Mesenchymal stem cell (in vitro differentiated cells and primary cell): ENCODE measurements around the gene ANKS1A.
A peak's percentile ranks its signal among the peaks of the same experiment; 100 is the strongest.

Experiments used
- DNase-seq: peaks from one replicate; pipeline ENCODE4 v3.0.0-alpha.2; 2013
- H2AFZ ChIP-seq: one replicate; pipeline ENCODE4 v1.6.1; 2013; ENCODE audit warnings: low read depth, mild to moderate bottlenecking, control low read depth, inconsistent platforms, low read length, moderate library complexity
- H2AK5ac ChIP-seq: 2 replicates; pipeline ENCODE4 v1.6.1; 2013; ENCODE audit warnings: low read length, moderate library complexity, mild to moderate bottlenecking, inconsistent platforms; ENCODE audit not compliant: severe bottlenecking
- H2BK120ac ChIP-seq: one replicate; pipeline ENCODE4 v1.6.1; 2013; ENCODE audit warnings: low read depth, mild to moderate bottlenecking, inconsistent platforms, low read length, moderate library complexity
- H2BK12ac ChIP-seq, 2 experiments: one replicate each; pipeline ENCODE4 v1.6.1; 2013; ENCODE audit warnings: inconsistent platforms in 2 of 2, low read length in 2 of 2, mild to moderate bottlenecking in 2 of 2, moderate library complexity in 2 of 2, control low read depth in 1 of 2
- H2BK15ac ChIP-seq: one replicate; pipeline ENCODE4 v1.6.1; 2013; ENCODE audit warnings: mild to moderate bottlenecking, low read depth, inconsistent platforms; ENCODE audit not compliant: poor library complexity, severe bottlenecking
- H2BK5ac ChIP-seq: 2 replicates; pipeline ENCODE4 v1.6.1; 2013; ENCODE audit warnings: low read depth, mild to moderate bottlenecking, low read length, control low read depth, inconsistent platforms; ENCODE audit not compliant: poor library complexity, severe bottlenecking
- H3K14ac ChIP-seq, 2 experiments: one replicate each; pipeline ENCODE4 v1.6.1; 2013; ENCODE audit warnings: inconsistent platforms in 2 of 2, low read length in 2 of 2, control low read depth in 1 of 2, mild to moderate bottlenecking in 1 of 2, moderate library complexity in 1 of 2
- H3K18ac ChIP-seq, 2 experiments: one replicate each; pipeline ENCODE4 v1.6.1; 2013; ENCODE audit warnings: inconsistent platforms in 2 of 2, low read length in 2 of 2, control low read depth in 1 of 2, low read depth in 1 of 2, mild to moderate bottlenecking in 1 of 2
- H3K23ac ChIP-seq, 2 experiments: one replicate each; pipeline ENCODE4 v1.6.1; 2013; ENCODE audit warnings: inconsistent platforms in 2 of 2, low read length in 2 of 2, mild to moderate bottlenecking in 2 of 2, moderate library complexity in 2 of 2, control low read depth in 1 of 2
- H3K27ac ChIP-seq: 2 replicates; pipeline ENCODE4 v1.5.1; 2013; ENCODE audit warnings: mild to moderate bottlenecking, moderate library complexity, low read length, control low read depth, inconsistent platforms; ENCODE audit not compliant: poor library complexity, severe bottlenecking
- H3K27me3 ChIP-seq, 2 experiments: 2 replicates each; pipeline versions ENCODE4 v1.6.1 to v1.7.0; 2013; ENCODE audit warnings: low read length in 2 of 2, mild to moderate bottlenecking in 2 of 2, moderate library complexity in 2 of 2, control low read depth in 1 of 2, inconsistent platforms in 1 of 2; ENCODE audit not compliant: control insufficient read depth in 1 of 2, insufficient read depth in 1 of 2
- H3K36me3 ChIP-seq, 2 experiments: 2 replicates each; pipeline versions ENCODE4 v1.6.1 to v1.7.0; 2013; ENCODE audit warnings: low read length in 2 of 2, control low read depth in 1 of 2, inconsistent platforms in 1 of 2, low read depth in 1 of 2, mild to moderate bottlenecking in 1 of 2; ENCODE audit not compliant: insufficient read depth in 2 of 2, control insufficient read depth in 1 of 2
- H3K4ac ChIP-seq, 2 experiments: one replicate each; pipeline ENCODE4 v1.6.1; 2013; ENCODE audit warnings: inconsistent platforms in 2 of 2, low read length in 2 of 2, mild to moderate bottlenecking in 2 of 2, moderate library complexity in 2 of 2, control low read depth in 1 of 2, low read depth in 1 of 2
- H3K4me1 ChIP-seq: 2 replicates; pipeline ENCODE4 v1.6.1; 2013; ENCODE audit warnings: low read depth, low read length, control low read depth; ENCODE audit not compliant: control insufficient read depth, insufficient read depth
- H3K4me2 ChIP-seq: 2 replicates; pipeline ENCODE4 v1.6.1; 2013; ENCODE audit warnings: low read length, mild to moderate bottlenecking, inconsistent platforms; ENCODE audit not compliant: poor library complexity, severe bottlenecking
- H3K4me3 ChIP-seq, 2 experiments: 2 replicates each; pipeline versions ENCODE4 v1.5.1 to v1.7.0; 2013; ENCODE audit warnings: low read length in 2 of 2, mild to moderate bottlenecking in 2 of 2, control low read depth in 1 of 2, low read depth in 1 of 2; ENCODE audit not compliant: insufficient read depth in 1 of 2
- H3K79me1 ChIP-seq: replicated peaks from 2 replicates; pipeline ENCODE4 v1.6.1; 2013; ENCODE audit warnings: mild to moderate bottlenecking, control low read depth, low read length, inconsistent platforms; ENCODE audit not compliant: poor library complexity, severe bottlenecking
- H3K9ac ChIP-seq: 2 replicates; pipeline ENCODE4 v1.7.0; 2013; ENCODE audit warnings: mild to moderate bottlenecking, low read length, moderate library complexity
- H3K9me3 ChIP-seq: 2 replicates; pipeline ENCODE4 v1.7.0; 2013; ENCODE audit warnings: mild to moderate bottlenecking, low read length; ENCODE audit not compliant: control insufficient read depth
- H4K8ac ChIP-seq: one replicate; pipeline ENCODE4 v1.6.1; 2013; ENCODE audit warnings: inconsistent platforms, mild to moderate bottlenecking, low read length, moderate library complexity
- H4K91ac ChIP-seq: one replicate; pipeline ENCODE4 v1.6.1; 2013; ENCODE audit warnings: mild to moderate bottlenecking, low read length, inconsistent platforms
- WGBS: methylation state at CpG from one replicate; pipeline ENCODE4 v1.1.7; 2013; ENCODE audit warnings: mixed read lengths; 5-methylcytosine and 5-hydroxymethylcytosine counted together

The ANKS1A gene

GRCh38 chr6:35036059-35036827 lies 147.2 kb downstream of the ANKS1A start:
- Histone ChIP-seq H3K23ac (no peak overlapping the region), H3K14ac (no peak overlapping the region), H2BK5ac (no peak overlapping the region), H2BK120ac (no peak overlapping the region), H3K4me3 (no peak overlapping the region), H4K91ac (no peak overlapping the region), H2BK15ac (no peak overlapping the region), H3K9me3 (no peaks in the 10 kb centered on the region), H3K18ac (no peak overlapping the region), H2AK5ac (no peak overlapping the region), H2BK12ac (no peak overlapping the region), H3K27me3 (no peaks in the 10 kb centered on the region), H3K4ac (no peak overlapping the region), H3K79me1 (peaks cover 26% of the 10 kb centered on the region), H3K4me1 (peaks cover 9% of the 10 kb centered on the region), H2AFZ (no peak overlapping the region), H3K4me2 (no peak overlapping the region), H4K8ac (no peak overlapping the region), H3K27ac (no peak overlapping the region), H3K36me3 (peaks cover 0 to 6% of the 10 kb centered on the region in 2 experiments), H3K9ac (no peak overlapping the region)
- no peak for DNase-seq
- 90% methylated on average over 7 of the region's 7 CpGs for whole genome bisulfite sequencing

GRCh38 chr6:35036828-35037663 lies 148.0 kb downstream of the ANKS1A start:
- 66% methylated on average over 7 of the region's 8 CpGs for WGBS
- no peak overlapping the region for H3K9ac ChIP-seq
- H2AFZ ChIP-seq: no peak overlapping the region

GRCh38 chr6:35037664-35038038 lies 148.6 kb downstream of the ANKS1A start:
- Histone ChIP-seq H3K23ac (no peak overlapping the region), H3K4me3 (no peak overlapping the region), H3K36me3 (peaks cover 0 to 10% of the 10 kb centered on the region in 2 experiments), H2BK5ac (no peak overlapping the region), H2BK15ac (no peak overlapping the region), H3K9me3 (no peaks in the 10 kb centered on the region), H3K4me2 (no peak overlapping the region), H3K27me3 (no peaks in the 10 kb centered on the region), H3K4ac (no peak overlapping the region), H3K18ac (no peak overlapping the region), H2BK120ac (no peak overlapping the region), H3K27ac (no peak overlapping the region), H2AK5ac (peak overlapping the region; percentile 23), H3K4me1 (peaks cover 9% of the 10 kb centered on the region), H2AFZ (no peak overlapping the region), H3K9ac (no peak overlapping the region), H3K79me1 (peaks cover 30% of the 10 kb centered on the region), H2BK12ac (no peak overlapping the region), H3K14ac (no peak overlapping the region), H4K8ac (no peak overlapping the region), H4K91ac (no peak overlapping the region)
- no peak for DNase-seq
- WGBS: 100% methylated on average over 2 of the region's 2 CpGs

More at GRCh38 chr6:35036828-35037663, 148.0 kb downstream of the ANKS1A start:
- Histone ChIP-seq H2AK5ac (peak overlapping the region; percentile 23), H2BK5ac (no peak overlapping the region), H3K4me3 (no peak overlapping the region), H3K27me3 (no peaks in the 10 kb centered on the region), H2BK120ac (no peak overlapping the region), H3K4ac (no peak overlapping the region), H4K91ac (no peak overlapping the region), H4K8ac (no peak overlapping the region), H3K23ac (no peak overlapping the region), H3K27ac (no peak overlapping the region), H2BK15ac (no peak overlapping the region), H2BK12ac (no peak overlapping the region), H3K14ac (no peak overlapping the region), H3K4me1 (peaks cover 9% of the 10 kb centered on the region), H3K36me3 (peaks cover 0 to 6% of the 10 kb centered on the region in 2 experiments), H3K18ac (no peak overlapping the region), H3K79me1 (peaks cover 28% of the 10 kb centered on the region), H3K9me3 (no peaks in the 10 kb centered on the region), H3K4me2 (no peak overlapping the region)
- no peak for DNase-seq

GRCh38 chr6:35038076-35038475 lies 149.0 kb downstream of the ANKS1A start:
- DNase-seq: no peak
- WGBS: 89% methylated on average over 5 of the region's 5 CpGs
- H2BK120ac ChIP-seq: no peak overlapping the region

More at GRCh38 chr6:35038076-35038475, 149.0 kb downstream of the ANKS1A start:
- H2AK5ac ChIP-seq: no peak overlapping the region
- H2BK15ac ChIP-seq: no peak overlapping the region
- H3K4me1 ChIP-seq: peaks cover 9% of the 10 kb centered on the region
- no peak overlapping the region for H2AFZ ChIP-seq
- no peak overlapping the region for H3K27ac ChIP-seq
- H4K8ac ChIP-seq: no peak overlapping the region
- no peak overlapping the region for H3K23ac ChIP-seq
- H3K9ac ChIP-seq: no peak overlapping the region
- no peak overlapping the region for H3K4me3 ChIP-seq
- peaks cover 32% of the 10 kb centered on the region for H3K79me1 ChIP-seq
- no peak overlapping the region for H4K91ac ChIP-seq
- no peak overlapping the region for H2BK5ac ChIP-seq
- H3K9me3 ChIP-seq: no peaks in the 10 kb centered on the region
- H2BK12ac ChIP-seq: no peak overlapping the region
- H3K18ac ChIP-seq: peak overlapping the region in 1 of 2 experiments; percentile 14
- H3K4me2 ChIP-seq: no peak overlapping the region
- H3K4ac ChIP-seq: no peak overlapping the region
- H3K27me3 ChIP-seq: no peaks in the 10 kb centered on the region
- no peak overlapping the region for H3K14ac ChIP-seq
- peaks cover 0 to 10% of the 10 kb centered on the region in 2 experiments for H3K36me3 ChIP-seq
